ENCODE results near the gene PIK3C2B. TPM values are rescaled to one million over a fixed set of nuclear protein-coding genes. Genes with fewer than 3 reads are reported as not detected.

The PIK3C2B gene
- total and polyA plus RNA-seq, 4 donors, result 2.8 to 14.9 (median 5.4) TPM

- DNase-seq (ENCODE audit: low spot score), result no peak
- Histone ChIP-seq H3K9me3 (ENCODE audit: control insufficient read depth in 4 of 4, low read length in 3 of 4) (no peaks in the 10 kb centered on the region), H3K9ac (ENCODE audit: low read depth in 1 of 2, low read length in 2 of 2) (no peak overlapping the region), H3K4me1 (ENCODE audit: control insufficient read depth in 4 of 4, insufficient read depth in 4 of 4, low read length in 3 of 4) (peaks cover 0 to 34% (median 24%) of the 10 kb centered on the region in 4 donors), H3K36me3 (ENCODE audit: control insufficient read depth in 4 of 4, insufficient read depth in 3 of 4, low read depth in 1 of 4, low read length in 3 of 4) (peaks cover 0 to 6% (median 0%) of the 10 kb centered on the region in 4 donors), H3K27ac (ENCODE audit: low read depth in 1 of 2, low read length in 2 of 2) (no peak overlapping the region), H3K4me3 (ENCODE audit: low read depth in 1 of 3, low read length in 3 of 3) (no peak overlapping the region), H3K27me3 (ENCODE audit: control insufficient read depth in 4 of 4, insufficient read depth in 4 of 4, low read length in 3 of 4) (no peaks in the 10 kb centered on the region)
- TF ChIP-seq, protein P1, sequence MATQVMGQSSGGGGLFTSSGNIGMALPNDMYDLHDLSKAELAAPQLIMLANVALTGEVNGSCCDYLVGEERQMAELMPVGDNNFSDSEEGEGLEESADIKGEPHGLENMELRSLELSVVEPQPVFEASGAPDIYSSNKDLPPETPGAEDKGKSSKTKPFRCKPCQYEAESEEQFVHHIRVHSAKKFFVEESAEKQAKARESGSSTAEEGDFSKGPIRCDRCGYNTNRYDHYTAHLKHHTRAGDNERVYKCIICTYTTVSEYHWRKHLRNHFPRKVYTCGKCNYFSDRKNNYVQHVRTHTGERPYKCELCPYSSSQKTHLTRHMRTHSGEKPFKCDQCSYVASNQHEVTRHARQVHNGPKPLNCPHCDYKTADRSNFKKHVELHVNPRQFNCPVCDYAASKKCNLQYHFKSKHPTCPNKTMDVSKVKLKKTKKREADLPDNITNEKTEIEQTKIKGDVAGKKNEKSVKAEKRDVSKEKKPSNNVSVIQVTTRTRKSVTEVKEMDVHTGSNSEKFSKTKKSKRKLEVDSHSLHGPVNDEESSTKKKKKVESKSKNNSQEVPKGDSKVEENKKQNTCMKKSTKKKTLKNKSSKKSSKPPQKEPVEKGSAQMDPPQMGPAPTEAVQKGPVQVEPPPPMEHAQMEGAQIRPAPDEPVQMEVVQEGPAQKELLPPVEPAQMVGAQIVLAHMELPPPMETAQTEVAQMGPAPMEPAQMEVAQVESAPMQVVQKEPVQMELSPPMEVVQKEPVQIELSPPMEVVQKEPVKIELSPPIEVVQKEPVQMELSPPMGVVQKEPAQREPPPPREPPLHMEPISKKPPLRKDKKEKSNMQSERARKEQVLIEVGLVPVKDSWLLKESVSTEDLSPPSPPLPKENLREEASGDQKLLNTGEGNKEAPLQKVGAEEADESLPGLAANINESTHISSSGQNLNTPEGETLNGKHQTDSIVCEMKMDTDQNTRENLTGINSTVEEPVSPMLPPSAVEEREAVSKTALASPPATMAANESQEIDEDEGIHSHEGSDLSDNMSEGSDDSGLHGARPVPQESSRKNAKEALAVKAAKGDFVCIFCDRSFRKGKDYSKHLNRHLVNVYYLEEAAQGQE (IDR thresholded peaks at IDR 0.05), result no peak
- TF ChIP-seq FOXA2 (IDR thresholded peaks at IDR 0.05), result no peak
- TF ChIP-seq NR2F2 (IDR thresholded peaks at IDR 0.05), result no peak
- no peak for TF ChIP-seq HNF4A (conservative IDR thresholded peaks at IDR 0.05)
- TF ChIP-seq SP1 (IDR thresholded peaks at IDR 0.05), result no peak
- TF ChIP-seq, protein P2, sequence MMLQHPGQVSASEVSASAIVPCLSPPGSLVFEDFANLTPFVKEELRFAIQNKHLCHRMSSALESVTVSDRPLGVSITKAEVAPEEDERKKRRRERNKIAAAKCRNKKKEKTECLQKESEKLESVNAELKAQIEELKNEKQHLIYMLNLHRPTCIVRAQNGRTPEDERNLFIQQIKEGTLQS (IDR thresholded peaks at IDR 0.05), result no peak
- no peak for TF ChIP-seq HNF4G (IDR thresholded peaks at IDR 0.05)
- TF ChIP-seq TAF1 (conservative IDR thresholded peaks at IDR 0.05), result no peak
- no peak for TF ChIP-seq YY1 (IDR thresholded peaks at IDR 0.05)
- TF ChIP-seq, protein P3, sequence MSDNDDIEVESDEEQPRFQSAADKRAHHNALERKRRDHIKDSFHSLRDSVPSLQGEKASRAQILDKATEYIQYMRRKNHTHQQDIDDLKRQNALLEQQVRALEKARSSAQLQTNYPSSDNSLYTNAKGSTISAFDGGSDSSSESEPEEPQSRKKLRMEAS (IDR thresholded peaks at IDR 0.05), result no peak
- TF ChIP-seq FOXA1 (IDR thresholded peaks at IDR 0.05), result no peak
- no peak for TF ChIP-seq RAD21 (IDR thresholded peaks at IDR 0.05)
- no peak for TF ChIP-seq RXRA (IDR thresholded peaks at IDR 0.05)
- TF ChIP-seq JUND (IDR thresholded peaks at IDR 0.05), result no peak
- TF ChIP-seq GABPA (IDR thresholded peaks at IDR 0.05 in 1 of 2, conservative IDR thresholded peaks at IDR 0.05 in 1 of 2), result no peak
- TF ChIP-seq, protein P4, sequence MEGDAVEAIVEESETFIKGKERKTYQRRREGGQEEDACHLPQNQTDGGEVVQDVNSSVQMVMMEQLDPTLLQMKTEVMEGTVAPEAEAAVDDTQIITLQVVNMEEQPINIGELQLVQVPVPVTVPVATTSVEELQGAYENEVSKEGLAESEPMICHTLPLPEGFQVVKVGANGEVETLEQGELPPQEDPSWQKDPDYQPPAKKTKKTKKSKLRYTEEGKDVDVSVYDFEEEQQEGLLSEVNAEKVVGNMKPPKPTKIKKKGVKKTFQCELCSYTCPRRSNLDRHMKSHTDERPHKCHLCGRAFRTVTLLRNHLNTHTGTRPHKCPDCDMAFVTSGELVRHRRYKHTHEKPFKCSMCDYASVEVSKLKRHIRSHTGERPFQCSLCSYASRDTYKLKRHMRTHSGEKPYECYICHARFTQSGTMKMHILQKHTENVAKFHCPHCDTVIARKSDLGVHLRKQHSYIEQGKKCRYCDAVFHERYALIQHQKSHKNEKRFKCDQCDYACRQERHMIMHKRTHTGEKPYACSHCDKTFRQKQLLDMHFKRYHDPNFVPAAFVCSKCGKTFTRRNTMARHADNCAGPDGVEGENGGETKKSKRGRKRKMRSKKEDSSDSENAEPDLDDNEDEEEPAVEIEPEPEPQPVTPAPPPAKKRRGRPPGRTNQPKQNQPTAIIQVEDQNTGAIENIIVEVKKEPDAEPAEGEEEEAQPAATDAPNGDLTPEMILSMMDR (IDR thresholded peaks at IDR 0.05; ENCODE audit: low read depth, low read length, missing input control), result no peak
Observed at GRCh38 chr1:204491655-204492054, 3.0 kb downstream of the PIK3C2B start.

DNA sequence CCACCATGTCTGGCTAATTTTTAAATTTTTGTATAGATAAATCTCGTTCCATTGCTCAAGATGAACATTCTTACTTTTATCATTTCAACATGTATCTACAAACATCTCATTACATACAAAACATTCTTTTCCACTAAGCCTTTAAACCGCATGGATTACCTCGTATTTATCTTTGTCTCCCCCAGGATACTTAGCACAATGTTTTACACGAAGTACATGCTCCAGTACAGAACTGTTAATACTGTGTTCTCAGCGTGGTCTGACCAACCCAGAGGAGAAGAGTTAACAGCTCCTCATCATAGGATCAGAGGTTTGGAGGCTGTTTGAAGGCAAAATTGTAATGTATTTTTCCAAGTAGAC lies 7.4 kb downstream of the PIK3C2B start:
- peaks cover 0 to 18% (median under 1%) of the 10 kb centered on the region in 4 donors for H3K4me1 ChIP-seq (ENCODE audit: control insufficient read depth in 4 of 4, insufficient read depth in 4 of 4, low read length in 3 of 4)
- no peak overlapping the region for H3K9ac ChIP-seq (ENCODE audit: low read depth in 1 of 2, low read length in 2 of 2)
- no peak overlapping the region for H3K27ac ChIP-seq (ENCODE audit: low read depth in 1 of 2, low read length in 2 of 2)
- no peaks in the 10 kb centered on the region for H3K27me3 ChIP-seq (ENCODE audit: control insufficient read depth in 4 of 4, insufficient read depth in 4 of 4, low read length in 3 of 4)
- H3K4me3 ChIP-seq (ENCODE audit: low read depth in 1 of 3, low read length in 3 of 3), result no peak overlapping the region
- no peak for DNase-seq (ENCODE audit: low spot score)
- peaks cover 0 to 6% (median 0%) of the 10 kb centered on the region in 4 donors for H3K36me3 ChIP-seq (ENCODE audit: control insufficient read depth in 4 of 4, insufficient read depth in 3 of 4, low read depth in 1 of 4, low read length in 3 of 4)
- 87% methylated on average over 5 of the region's 5 CpGs for WGBS
- no peaks in the 10 kb centered on the region for H3K9me3 ChIP-seq (ENCODE audit: control insufficient read depth in 4 of 4, low read length in 3 of 4)
- no peak for TF ChIP-seq JUND (IDR thresholded peaks at IDR 0.05)
- no peak for TF ChIP-seq TAF1 (conservative IDR thresholded peaks at IDR 0.05)
- TF ChIP-seq FOXA2 (IDR thresholded peaks at IDR 0.05), result no peak
- TF ChIP-seq, protein P5, sequence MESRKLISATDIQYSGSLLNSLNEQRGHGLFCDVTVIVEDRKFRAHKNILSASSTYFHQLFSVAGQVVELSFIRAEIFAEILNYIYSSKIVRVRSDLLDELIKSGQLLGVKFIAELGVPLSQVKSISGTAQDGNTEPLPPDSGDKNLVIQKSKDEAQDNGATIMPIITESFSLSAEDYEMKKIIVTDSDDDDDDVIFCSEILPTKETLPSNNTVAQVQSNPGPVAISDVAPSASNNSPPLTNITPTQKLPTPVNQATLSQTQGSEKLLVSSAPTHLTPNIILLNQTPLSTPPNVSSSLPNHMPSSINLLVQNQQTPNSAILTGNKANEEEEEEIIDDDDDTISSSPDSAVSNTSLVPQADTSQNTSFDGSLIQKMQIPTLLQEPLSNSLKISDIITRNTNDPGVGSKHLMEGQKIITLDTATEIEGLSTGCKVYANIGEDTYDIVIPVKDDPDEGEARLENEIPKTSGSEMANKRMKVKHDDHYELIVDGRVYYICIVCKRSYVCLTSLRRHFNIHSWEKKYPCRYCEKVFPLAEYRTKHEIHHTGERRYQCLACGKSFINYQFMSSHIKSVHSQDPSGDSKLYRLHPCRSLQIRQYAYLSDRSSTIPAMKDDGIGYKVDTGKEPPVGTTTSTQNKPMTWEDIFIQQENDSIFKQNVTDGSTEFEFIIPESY (IDR thresholded peaks at IDR 0.05), result no peak
- TF ChIP-seq, protein P1 (IDR thresholded peaks at IDR 0.05), result no peak
- TF ChIP-seq NR2F2 (IDR thresholded peaks at IDR 0.05), result no peak
- TF ChIP-seq, protein P3 (IDR thresholded peaks at IDR 0.05), result no peak
- TF ChIP-seq RXRA (IDR thresholded peaks at IDR 0.05), result no peak
- TF ChIP-seq, protein P4 (IDR thresholded peaks at IDR 0.05; ENCODE audit: low read depth, low read length, missing input control), result no peak
- TF ChIP-seq GABPA (IDR thresholded peaks at IDR 0.05 in 1 of 2, conservative IDR thresholded peaks at IDR 0.05 in 1 of 2), result no peak
- TF ChIP-seq, protein P2 (IDR thresholded peaks at IDR 0.05), result no peak
